Urinary bladder (tissue), 4 donors: ENCODE data around the gene CARMIL1. TPM values are rescaled to one million over a fixed set of nuclear protein-coding genes. Genes with fewer than 3 reads are reported as not detected.

Experiments used
- DNase-seq: peaks from one replicate; pipeline ENCODE4 v3.0.0-alpha.2; 2015; ENCODE audit errors: extremely low spot score
- H3K27ac ChIP-seq: one replicate; pipeline ENCODE4 v1.5.1; 2013; ENCODE audit warnings: low read depth, mild to moderate bottlenecking, moderate library complexity
- H3K36me3 ChIP-seq: one replicate; pipeline ENCODE4 v1.6.1; 2013; ENCODE audit warnings: mild to moderate bottlenecking, moderate library complexity; ENCODE audit not compliant: insufficient read depth
- H3K4me1 ChIP-seq: one replicate; pipeline ENCODE4 v1.6.1; 2013; ENCODE audit warnings: mild to moderate bottlenecking, moderate library complexity; ENCODE audit not compliant: insufficient read depth
- H3K4me3 ChIP-seq: one replicate; pipeline ENCODE4 v1.5.1; 2013; ENCODE audit warnings: low read depth, low read length
- WGBS: extraction: QIAGEN DNeasy Blood & Tissue Kit; methylation state at CpG from one replicate; pipeline ENCODE4 v1.1.7; 2013; 5-methylcytosine and 5-hydroxymethylcytosine counted together
- polyA plus RNA-seq: library from polyadenylated mRNA; stranded (reverse); fragments of 200-250 nt; gene quantifications from one replicate; pipeline ENCODE4 v1.2.3, GENCODE V29; 2013
- total RNA-seq: library from RNA; depleted of rRNA; stranded (reverse); fragments of >200 nt; gene quantifications from one replicate; pipeline ENCODE4 v1.2.3, GENCODE V29; 2014
- donor health status: healthy with polysubstance abuse.
- donor health status: healthy.

Gene CARMIL1
- total and polyA plus RNA-seq, 2 donors = 11.1 to 26.5 TPM

GRCh38 chr6:25614052-25614451 lies 334.9 kb downstream of the CARMIL1 start:
- DNase-seq = no peak
- H3K36me3 ChIP-seq = peaks cover 2% of the 10 kb centered on the region
- no peaks in the 10 kb centered on the region for H3K4me1 ChIP-seq
- WGBS = 77% methylated on average over 4 of the region's 4 CpGs
- no peak overlapping the region for H3K4me3 ChIP-seq
- H3K27ac ChIP-seq = no peak overlapping the region

- Histone ChIP-seq H3K4me1 (no peaks in the 10 kb centered on the region), H3K27ac (no peak overlapping the region), H3K36me3 (peaks cover 2% of the 10 kb centered on the region), H3K4me3 (no peak overlapping the region)
- 89% methylated on average over 1 of the region's 1 CpG for WGBS
- no peak for DNase-seq
Measured at GRCh38 chr6:25615471-25615870, 336.3 kb downstream of the CARMIL1 start.

GRCh38 chr6:25617997-25618396 lies 338.8 kb downstream of the CARMIL1 start:
- Histone ChIP-seq H3K36me3 (peaks cover 2% of the 10 kb centered on the region), H3K4me3 (no peak overlapping the region), H3K4me1 (no peaks in the 10 kb centered on the region), H3K27ac (no peak overlapping the region)
- DNase-seq = no peak
- 89% methylated on average over 2 of the region's 2 CpGs for WGBS

- no peak overlapping the region for H3K27ac ChIP-seq
- H3K4me3 ChIP-seq = no peak overlapping the region
- H3K4me1 ChIP-seq = no peaks in the 10 kb centered on the region
- no peak for DNase-seq
- 73% methylated on average over 4 of the region's 4 CpGs for WGBS
- H3K36me3 ChIP-seq = peaks cover 2% of the 10 kb centered on the region
Measured at GRCh38 chr6:25619217-25619616, 340.0 kb downstream of the CARMIL1 start.

GRCh38 chr6:25620391-25620790 lies 341.2 kb downstream of the CARMIL1 start:
- no peaks in the 10 kb centered on the region for H3K4me1 ChIP-seq
- WGBS = 72% methylated on average over 2 of the region's 2 CpGs
- peaks cover 2% of the 10 kb centered on the region for H3K36me3 ChIP-seq
- DNase-seq = no peak
- H3K4me3 ChIP-seq = no peak overlapping the region
- no peak overlapping the region for H3K27ac ChIP-seq

- Histone ChIP-seq H3K4me1 (no peaks in the 10 kb centered on the region), H3K4me3 (no peak overlapping the region), H3K27ac (no peak overlapping the region), H3K36me3 (no peaks in the 10 kb centered on the region)
- 25% methylated on average over 1 of the region's 1 CpG for WGBS
- no peak for DNase-seq
Measured at GRCh38 chr6:25623065-25623464, 343.9 kb downstream of the CARMIL1 start.

GRCh38 chr6:25623879-25624278 lies 344.7 kb downstream of the CARMIL1 start:
- Histone ChIP-seq H3K4me1 (no peaks in the 10 kb centered on the region), H3K36me3 (no peaks in the 10 kb centered on the region), H3K27ac (no peak overlapping the region), H3K4me3 (no peak overlapping the region)
- 67% methylated on average over 1 of the region's 1 CpG for WGBS
- DNase-seq = no peak

GRCh38 chr6:25627001-25627400 lies 347.8 kb downstream of the CARMIL1 start:
- Histone ChIP-seq H3K4me1 (no peaks in the 10 kb centered on the region), H3K4me3 (no peak overlapping the region), H3K27ac (no peak overlapping the region), H3K36me3 (no peaks in the 10 kb centered on the region)
- WGBS = 70% methylated on average over 3 of the region's 3 CpGs
- no peak for DNase-seq

- H3K36me3 ChIP-seq = no peaks in the 10 kb centered on the region
- no peak for DNase-seq
- H3K4me1 ChIP-seq = no peaks in the 10 kb centered on the region
- H3K4me3 ChIP-seq = no peak overlapping the region
- H3K27ac ChIP-seq = no peak overlapping the region
- 88% methylated on average over 4 of the region's 4 CpGs for WGBS
Measured at GRCh38 chr6:25628471-25629197, 349.5 kb downstream of the CARMIL1 start.

GRCh38 chr6:25629198-25629576 lies 350.0 kb downstream of the CARMIL1 start:
- Histone ChIP-seq H3K36me3 (no peaks in the 10 kb centered on the region), H3K4me1 (no peaks in the 10 kb centered on the region), H3K27ac (no peak overlapping the region), H3K4me3 (no peak overlapping the region)
- WGBS = 57% methylated on average over 4 of the region's 4 CpGs
- DNase-seq = no peak

GRCh38 chr6:25630508-25631278 lies 351.5 kb downstream of the CARMIL1 start:
- 45% methylated on average over 4 of the region's 4 CpGs for WGBS
- Histone ChIP-seq H3K36me3 (no peaks in the 10 kb centered on the region), H3K27ac (no peak overlapping the region), H3K4me1 (no peaks in the 10 kb centered on the region), H3K4me3 (no peak overlapping the region)
- DNase-seq = no peak

GRCh38 chr6:25635886-25636317 lies 356.7 kb downstream of the CARMIL1 start:
- Histone ChIP-seq H3K4me1 (no peaks in the 10 kb centered on the region), H3K36me3 (no peaks in the 10 kb centered on the region), H3K4me3 (no peak overlapping the region), H3K27ac (no peak overlapping the region)
- no peak for DNase-seq
- WGBS = 90% methylated on average over 2 of the region's 2 CpGs

- WGBS = 48% methylated on average over 1 of the region's 1 CpG
- no peaks in the 10 kb centered on the region for H3K36me3 ChIP-seq
- H3K4me1 ChIP-seq = no peaks in the 10 kb centered on the region
- H3K4me3 ChIP-seq = no peak overlapping the region
- H3K27ac ChIP-seq = no peak overlapping the region
- no peak for DNase-seq
Measured at GRCh38 chr6:25637211-25637610, 358.0 kb downstream of the CARMIL1 start.

GRCh38 chr6:25637960-25638434 lies 358.8 kb downstream of the CARMIL1 start:
- Histone ChIP-seq H3K27ac (no peak overlapping the region), H3K36me3 (no peaks in the 10 kb centered on the region), H3K4me1 (no peaks in the 10 kb centered on the region), H3K4me3 (no peak overlapping the region)
- 51% methylated on average over 4 of the region's 4 CpGs for WGBS
- no peak for DNase-seq
